GM06990 (cell line): ENCODE results near the gene CACNA2D3.

Experiments
- DNase-seq: peaks from one replicate; pipeline ENCODE4 v3.0.0-alpha.2; 2011; ENCODE audit not compliant: insufficient read length; ENCODE audit errors: extremely low read depth
- H3K27me3 ChIP-seq: replicated peaks from 2 replicates; pipeline ENCODE4 v1.6.0; 2011; ENCODE audit warnings: low read length; ENCODE audit not compliant: control insufficient read depth, insufficient read depth
- H3K36me3 ChIP-seq: 2 replicates; pipeline ENCODE4 v1.5.1; 2011; ENCODE audit warnings: low read length; ENCODE audit not compliant: control insufficient read depth, insufficient read depth
- H3K4me3 ChIP-seq: replicated peaks from 2 replicates; pipeline ENCODE4 v1.5.1; 2011; ENCODE audit warnings: low read depth, mild to moderate bottlenecking, control low read depth, low read length
- TF ChIP-seq, protein P1 (sequence below): IDR thresholded peaks from 2 replicates; pipeline ENCODE4 v1.5.1; 2011; ENCODE audit warnings: low read length, control low read depth, mild to moderate bottlenecking, inconsistent platforms; ENCODE audit not compliant: insufficient read depth, poor library complexity, severe bottlenecking

The CACNA2D3 gene

DNA sequence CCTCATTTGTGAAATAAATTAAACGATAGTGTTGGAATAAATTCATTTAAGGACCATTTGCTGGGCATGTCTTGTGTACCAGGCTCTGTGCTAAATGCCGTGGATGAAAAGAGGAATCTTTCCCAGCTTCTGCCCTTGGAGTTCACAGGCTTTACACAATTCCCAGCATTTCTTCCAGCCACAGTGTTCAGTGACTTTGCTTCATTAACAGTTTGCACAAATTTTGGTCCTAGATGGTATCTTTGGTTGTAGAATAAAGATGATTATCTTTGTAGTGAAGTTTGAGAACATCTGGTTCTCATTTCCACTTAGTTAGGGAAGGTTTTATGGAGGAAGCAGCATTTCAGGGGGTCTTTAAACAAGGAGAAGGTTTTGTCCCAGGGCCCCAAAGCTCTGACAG is 705.4 kb downstream of the CACNA2D3 start:
- no peak for DNase-seq
- H3K4me3 ChIP-seq: no peak overlapping the region
- no peaks in the 10 kb centered on the region for H3K27me3 ChIP-seq
- TF ChIP-seq, protein P1, sequence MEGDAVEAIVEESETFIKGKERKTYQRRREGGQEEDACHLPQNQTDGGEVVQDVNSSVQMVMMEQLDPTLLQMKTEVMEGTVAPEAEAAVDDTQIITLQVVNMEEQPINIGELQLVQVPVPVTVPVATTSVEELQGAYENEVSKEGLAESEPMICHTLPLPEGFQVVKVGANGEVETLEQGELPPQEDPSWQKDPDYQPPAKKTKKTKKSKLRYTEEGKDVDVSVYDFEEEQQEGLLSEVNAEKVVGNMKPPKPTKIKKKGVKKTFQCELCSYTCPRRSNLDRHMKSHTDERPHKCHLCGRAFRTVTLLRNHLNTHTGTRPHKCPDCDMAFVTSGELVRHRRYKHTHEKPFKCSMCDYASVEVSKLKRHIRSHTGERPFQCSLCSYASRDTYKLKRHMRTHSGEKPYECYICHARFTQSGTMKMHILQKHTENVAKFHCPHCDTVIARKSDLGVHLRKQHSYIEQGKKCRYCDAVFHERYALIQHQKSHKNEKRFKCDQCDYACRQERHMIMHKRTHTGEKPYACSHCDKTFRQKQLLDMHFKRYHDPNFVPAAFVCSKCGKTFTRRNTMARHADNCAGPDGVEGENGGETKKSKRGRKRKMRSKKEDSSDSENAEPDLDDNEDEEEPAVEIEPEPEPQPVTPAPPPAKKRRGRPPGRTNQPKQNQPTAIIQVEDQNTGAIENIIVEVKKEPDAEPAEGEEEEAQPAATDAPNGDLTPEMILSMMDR: no peak
- no peaks in the 10 kb centered on the region for H3K36me3 ChIP-seq

DNA sequence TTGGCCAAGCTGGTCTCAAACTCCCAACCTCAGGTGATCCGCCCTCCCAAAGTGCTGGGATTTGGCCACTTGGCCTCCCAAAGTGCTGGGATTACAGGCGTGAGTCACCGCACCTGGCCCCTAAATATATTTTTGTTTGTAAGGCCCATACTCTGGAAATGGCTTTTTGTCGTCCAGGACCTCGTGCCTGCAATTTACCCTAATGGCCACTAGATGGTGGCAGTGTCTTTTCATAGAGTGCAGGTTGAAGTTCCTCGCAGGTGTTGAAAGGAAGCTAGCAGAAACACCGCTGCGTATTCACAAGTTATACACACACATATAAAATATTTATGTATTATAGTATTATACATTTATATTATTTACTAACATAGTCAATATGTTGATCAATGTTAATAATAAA is 708.3 kb downstream of the CACNA2D3 start:
- Histone ChIP-seq H3K27me3 (no peaks in the 10 kb centered on the region), H3K4me3 (no peak overlapping the region), H3K36me3 (no peaks in the 10 kb centered on the region)
- DNase-seq: peak; percentile 12
- TF ChIP-seq, protein P1: peak; percentile 81

DNA sequence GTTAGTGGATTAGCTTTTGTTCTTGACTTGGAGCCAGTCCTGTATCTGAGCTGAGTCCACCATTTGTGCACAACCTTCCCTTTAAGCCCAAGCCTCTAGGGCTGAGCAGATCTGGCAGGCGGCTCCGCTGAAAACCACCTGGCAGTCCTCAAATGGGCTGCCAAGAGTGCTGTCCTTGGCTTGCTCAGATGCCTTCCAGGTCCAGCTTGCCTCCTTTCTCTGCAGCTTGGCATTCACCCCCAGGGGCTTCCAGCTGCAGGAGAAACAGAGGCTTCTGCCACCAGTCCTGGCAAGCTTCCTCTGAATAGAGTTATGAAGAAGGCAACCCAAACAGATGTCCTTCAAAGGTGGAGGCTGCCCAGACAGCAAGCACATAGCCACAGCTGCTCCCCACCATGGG is 708.8 kb downstream of the CACNA2D3 start:
- Histone ChIP-seq H3K36me3 (no peaks in the 10 kb centered on the region), H3K27me3 (no peaks in the 10 kb centered on the region), H3K4me3 (no peak overlapping the region)
- TF ChIP-seq, protein P1: no peak
- DNase-seq: no peak

DNA sequence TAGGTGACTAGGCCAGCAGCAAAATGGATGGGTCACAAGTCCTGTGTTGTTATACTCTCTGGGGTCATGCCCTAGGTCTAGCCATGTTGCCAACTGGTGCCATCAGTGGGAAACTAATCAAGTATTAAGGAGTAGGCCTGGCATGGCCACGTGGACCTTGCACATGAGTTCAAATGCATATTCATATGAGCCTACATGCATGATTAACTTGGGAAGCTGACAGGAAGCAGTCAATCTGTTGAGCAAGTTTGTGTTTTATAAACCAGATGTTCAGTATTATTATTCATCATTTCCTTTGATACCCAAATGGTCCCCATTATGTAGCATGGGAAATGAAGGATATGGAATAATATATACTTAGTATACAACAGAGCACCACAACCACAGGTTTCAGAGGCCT is 710.5 kb downstream of the CACNA2D3 start:
- H3K27me3 ChIP-seq: no peaks in the 10 kb centered on the region
- TF ChIP-seq, protein P1: no peak
- DNase-seq: no peak

DNA sequence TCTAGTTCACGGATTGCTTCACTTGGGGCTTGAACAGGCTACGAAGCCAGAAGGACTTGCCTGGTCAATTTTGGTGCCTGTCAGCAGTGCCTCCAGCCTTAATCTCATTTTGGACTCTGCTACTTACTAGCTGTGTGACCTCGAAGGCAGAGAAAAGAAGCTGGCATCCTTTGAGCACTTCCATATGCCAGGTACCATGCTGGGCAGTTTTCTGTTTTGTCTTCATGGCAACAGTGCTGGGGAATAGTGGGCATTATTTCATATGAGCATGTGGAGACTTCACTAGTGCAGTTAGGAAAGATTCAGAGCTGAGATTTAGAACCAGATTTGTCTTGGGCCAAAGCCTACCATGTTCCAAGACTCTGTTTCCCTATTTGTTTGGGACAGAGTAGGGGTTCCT is 713.3 kb downstream of the CACNA2D3 start:
- no peak overlapping the region for H3K4me3 ChIP-seq
- DNase-seq: no peak
- H3K27me3 ChIP-seq: no peaks in the 10 kb centered on the region
- TF ChIP-seq, protein P1: no peak
- H3K36me3 ChIP-seq: no peaks in the 10 kb centered on the region

More for the DNA sequence above, 710.5 kb downstream of the CACNA2D3 start:
- Histone ChIP-seq H3K36me3 (no peaks in the 10 kb centered on the region), H3K4me3 (no peak overlapping the region)

DNA sequence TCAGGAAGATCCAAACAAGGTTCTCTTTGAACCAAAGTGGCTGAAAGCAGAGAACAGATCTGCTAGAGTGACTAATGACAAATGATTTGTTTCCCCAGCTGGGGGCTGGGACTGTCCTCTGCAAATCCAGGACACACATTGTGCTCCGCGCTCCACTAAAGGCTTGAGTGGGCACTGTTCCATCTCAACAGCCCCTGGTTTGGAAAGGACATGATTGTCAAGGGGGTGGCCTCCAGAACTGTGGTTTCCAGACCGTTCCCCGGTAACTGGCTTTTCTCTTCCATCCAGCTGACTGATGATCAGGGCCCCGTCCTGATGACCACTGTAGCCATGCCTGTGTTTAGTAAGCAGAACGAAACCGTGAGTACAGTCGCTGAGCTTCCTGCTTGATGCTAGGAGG is 714.5 kb downstream of the CACNA2D3 start:
- H3K4me3 ChIP-seq: no peak overlapping the region
- H3K27me3 ChIP-seq: no peaks in the 10 kb centered on the region
- H3K36me3 ChIP-seq: no peaks in the 10 kb centered on the region
- no peak for DNase-seq
- TF ChIP-seq, protein P1: no peak
